ENCODE data around the gene SEC14L5. TPM values are rescaled to one million over a fixed set of nuclear protein-coding genes. Genes with fewer than 3 reads are reported as not detected.

The SEC14L5 gene
- total RNA-seq, 2 donors from 2014 or later = 0.22 to 0.33 TPM

- H3K4me3 Mint-ChIP-seq = no peak overlapping the region
- Histone ChIP-seq H3K9ac (ENCODE audit: extremely low read depth, low read length, poor library complexity, severe bottlenecking) (no peak overlapping the region), H3K9me3 (ENCODE audit: control insufficient read depth, low read length) (no peaks in the 10 kb centered on the region), H3K4me1 (ENCODE audit: control insufficient read depth, insufficient read depth, low read length) (peaks cover 3% of the 10 kb centered on the region), H3K27me3 (ENCODE audit: control insufficient read depth, insufficient read depth, low read length, poor library complexity, severe bottlenecking) (peaks cover 89% of the 10 kb centered on the region), H3K27ac (ENCODE audit: low read depth, low read length) (no peak overlapping the region), H3K36me3 (ENCODE audit: control insufficient read depth, insufficient read depth, low read length) (no peaks in the 10 kb centered on the region), H3K4me3 (ENCODE audit: low read length) (no peak overlapping the region)
- WGBS, 2 experiments (ENCODE audit: insufficient coverage in 1 of 2, insufficient read length in 1 of 2) = 71 to 100% methylated on average over 2 to 5 of the region's 6 CpGs
- no peak for TF ChIP-seq CTCF (conservative IDR thresholded peaks at IDR 0.05)
- H3K4me1 Mint-ChIP-seq = peaks cover 14% of the 10 kb centered on the region
- peaks cover 99% of the 10 kb centered on the region for H3K27me3 Mint-ChIP-seq (ENCODE audit: insufficient read depth)
- no peaks in the 10 kb centered on the region for H3K36me3 Mint-ChIP-seq (ENCODE audit: low read depth)
- H3K9me3 Mint-ChIP-seq = peaks cover 1% of the 10 kb centered on the region
- no peak overlapping the region for H3K27ac Mint-ChIP-seq
- DNase-seq = no peak
Observed at GRCh38 chr16:5012887-5013286, 54.8 kb downstream of the SEC14L5 start.

- WGBS, 2 experiments (ENCODE audit: insufficient coverage in 1 of 2, insufficient read length in 1 of 2) = 85 to 96% methylated on average over 3 to 4 of the region's 4 CpGs
- H3K36me3 Mint-ChIP-seq (ENCODE audit: low read depth) = no peaks in the 10 kb centered on the region
- no peak for DNase-seq
- H3K27ac Mint-ChIP-seq = no peak overlapping the region
- no peak overlapping the region for H3K9ac ChIP-seq (ENCODE audit: extremely low read depth, low read length, poor library complexity, severe bottlenecking)
- H3K9me3 ChIP-seq (ENCODE audit: control insufficient read depth, low read length) = no peaks in the 10 kb centered on the region
- H3K9me3 Mint-ChIP-seq = peaks cover 1% of the 10 kb centered on the region
- no peak overlapping the region for H3K4me3 Mint-ChIP-seq
- H3K4me1 ChIP-seq (ENCODE audit: control insufficient read depth, insufficient read depth, low read length) = peaks cover 3% of the 10 kb centered on the region
- H3K4me3 ChIP-seq (ENCODE audit: low read length) = no peak overlapping the region
- H3K27ac ChIP-seq (ENCODE audit: low read depth, low read length) = no peak overlapping the region
- peaks cover 96% of the 10 kb centered on the region for H3K27me3 Mint-ChIP-seq (ENCODE audit: insufficient read depth)
- no peaks in the 10 kb centered on the region for H3K36me3 ChIP-seq (ENCODE audit: control insufficient read depth, insufficient read depth, low read length)
- peaks cover 75% of the 10 kb centered on the region for H3K27me3 ChIP-seq (ENCODE audit: control insufficient read depth, insufficient read depth, low read length, poor library complexity, severe bottlenecking)
- no peak for TF ChIP-seq CTCF (conservative IDR thresholded peaks at IDR 0.05)
- H3K4me1 Mint-ChIP-seq = peaks cover 13% of the 10 kb centered on the region
Observed at GRCh38 chr16:5015351-5015750, 57.2 kb downstream of the SEC14L5 start.

GRCh38 chr16:5015887-5016286, 57.8 kb downstream of the SEC14L5 start:
- no peaks in the 10 kb centered on the region for H3K36me3 Mint-ChIP-seq (ENCODE audit: low read depth)
- Histone ChIP-seq H3K4me3 (ENCODE audit: low read length) (no peak overlapping the region), H3K27ac (ENCODE audit: low read depth, low read length) (no peak overlapping the region), H3K9me3 (ENCODE audit: control insufficient read depth, low read length) (no peaks in the 10 kb centered on the region), H3K9ac (ENCODE audit: extremely low read depth, low read length, poor library complexity, severe bottlenecking) (no peak overlapping the region), H3K4me1 (ENCODE audit: control insufficient read depth, insufficient read depth, low read length) (peaks cover under 1% of the 10 kb centered on the region), H3K27me3 (ENCODE audit: control insufficient read depth, insufficient read depth, low read length, poor library complexity, severe bottlenecking) (peaks cover 73% of the 10 kb centered on the region), H3K36me3 (ENCODE audit: control insufficient read depth, insufficient read depth, low read length) (no peaks in the 10 kb centered on the region)
- no peak for DNase-seq
- H3K4me1 Mint-ChIP-seq = peaks cover 8% of the 10 kb centered on the region
- TF ChIP-seq CTCF (conservative IDR thresholded peaks at IDR 0.05) = no peak
- H3K27ac Mint-ChIP-seq = no peak overlapping the region
- no peak overlapping the region for H3K4me3 Mint-ChIP-seq
- H3K9me3 Mint-ChIP-seq = peaks cover 1% of the 10 kb centered on the region
- 79 to 90% methylated on average over 4 of the region's 4 CpGs for WGBS, 2 experiments (ENCODE audit: insufficient coverage in 1 of 2, insufficient read length in 1 of 2)
- peaks cover 93% of the 10 kb centered on the region for H3K27me3 Mint-ChIP-seq (ENCODE audit: insufficient read depth)
